Lower leg skin (tissue), 3 donors: ENCODE data around the gene NOG.

Experiments
- CTCF ChIP-seq, 3 donors: fragments of 450-650 bp; IDR thresholded peaks; one replicate each; pipeline ENCODE4 v1.5.1; 2016; ENCODE audit warnings: antibody characterized with exemption in 3 of 3, mild to moderate bottlenecking in 3 of 3, moderate library complexity in 2 of 3
- POLR2A ChIP-seq, 2 donors: fragments of 450-650 bp; IDR thresholded peaks; one replicate each; pipeline ENCODE4 v1.6.1; 2016 to 2017; ENCODE audit warnings: antibody characterized with exemption in 2 of 2, mild to moderate bottlenecking in 1 of 2, moderate library complexity in 1 of 2

GRCh38 chr17:56549501-56549900 lies 44.0 kb upstream of the NOG start:
- TF ChIP-seq CTCF (IDR thresholded peaks at IDR 0.05), result no peak
- no peak for TF ChIP-seq POLR2A (IDR thresholded peaks at IDR 0.05)
